HG02852 (cell line): ENCODE data around the gene WBP2NL.

Experiments used
- ATAC-seq: cut with Tn5 transposase; IDR thresholded peaks from one replicate; pipeline ENCODE4 v1.9.1; 2021; ENCODE audit warnings: mild to moderate bottlenecking, moderate library complexity; ENCODE audit not compliant: unreplicated experiment

Gene WBP2NL

DNA sequence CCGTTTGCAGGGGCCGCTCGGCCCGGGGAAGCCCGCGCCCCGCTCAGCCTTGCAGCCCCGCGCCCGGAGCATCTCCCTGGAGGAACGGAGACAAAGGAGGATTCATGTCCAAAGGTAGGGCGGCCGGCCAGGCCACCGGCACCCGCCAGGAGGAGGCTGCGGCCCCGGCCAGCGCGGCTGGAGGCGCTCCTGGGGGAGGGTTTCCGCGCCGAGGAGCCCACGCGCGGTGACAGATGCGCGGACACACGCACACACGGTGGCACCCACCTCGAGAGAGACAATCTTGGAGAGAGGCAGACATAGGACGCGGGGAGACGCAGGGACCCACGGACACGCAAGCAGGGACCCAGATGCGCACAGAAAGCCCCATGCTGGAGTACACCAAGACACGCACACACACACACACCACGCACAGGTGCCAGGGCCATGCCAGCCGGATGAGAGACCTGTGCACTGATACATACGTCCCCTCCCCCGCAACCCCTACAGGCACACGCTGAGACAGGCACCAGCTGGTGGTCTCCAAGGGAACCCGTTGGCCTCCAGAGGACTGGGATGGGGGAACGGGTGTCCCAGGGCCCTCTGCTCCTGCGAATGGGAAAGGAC is 21.5 kb upstream of the WBP2NL start:
- no peak for ATAC-seq

DNA sequence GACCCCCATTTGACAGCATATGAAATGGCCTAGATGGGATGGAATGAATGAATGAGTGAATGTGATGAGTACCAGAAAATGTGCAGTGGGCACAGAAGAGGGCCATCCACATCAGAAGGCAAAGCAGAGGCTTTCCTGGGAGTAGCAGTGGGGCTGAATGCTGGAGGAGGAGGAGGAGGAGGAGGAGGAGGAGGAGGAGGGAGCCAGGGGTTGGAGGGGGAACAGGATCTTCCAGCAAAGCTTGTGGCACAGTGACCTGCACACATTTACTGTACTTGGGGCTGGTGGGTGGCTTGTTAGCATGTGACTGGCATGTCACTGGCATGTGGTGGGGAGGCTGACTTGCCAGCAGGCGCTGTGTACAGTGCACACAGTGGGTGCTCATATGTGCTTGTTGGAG is 19.9 kb upstream of the WBP2NL start:
- ATAC-seq, result no peak

DNA sequence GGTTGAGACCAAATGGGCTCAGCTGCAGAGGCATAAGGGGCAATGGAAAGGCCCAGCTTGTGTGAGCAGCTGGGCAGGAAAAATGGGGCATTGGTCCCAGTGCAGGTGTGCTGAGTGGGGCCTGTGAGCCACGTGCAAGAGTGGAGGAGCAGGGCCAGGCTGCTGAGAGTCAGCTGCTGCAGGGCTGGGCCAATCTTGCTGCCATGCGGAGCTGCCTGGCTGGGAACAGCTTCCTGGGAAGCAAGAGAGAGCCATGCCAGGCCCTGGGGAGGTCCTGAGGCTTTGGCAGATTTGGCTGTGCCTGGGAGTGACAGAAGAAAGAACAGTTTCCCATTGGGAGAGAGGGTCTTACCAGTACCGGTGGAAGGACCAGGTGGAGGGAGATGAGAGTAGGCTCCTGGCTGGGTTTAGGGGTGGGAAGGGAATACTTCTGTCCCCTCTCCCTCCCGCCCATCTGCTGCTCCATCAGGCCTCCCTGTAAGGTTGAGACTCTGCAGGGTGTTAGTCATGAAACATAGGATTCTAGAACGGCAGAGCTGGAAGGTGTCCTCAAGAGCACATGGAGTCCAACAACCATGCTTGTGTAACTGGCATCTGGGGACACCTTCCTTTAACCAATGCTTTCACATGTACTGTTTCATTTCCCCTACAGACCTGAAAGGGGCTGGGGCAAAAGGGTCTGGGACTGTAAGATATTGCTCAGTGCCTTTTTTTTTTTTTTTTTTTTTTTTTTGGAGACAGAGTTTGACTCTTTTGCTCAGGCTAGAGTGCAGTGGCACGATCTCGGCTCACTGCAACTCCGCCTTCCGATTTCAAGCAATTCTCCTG is 19.0 kb upstream of the WBP2NL start:
- no peak for ATAC-seq

DNA sequence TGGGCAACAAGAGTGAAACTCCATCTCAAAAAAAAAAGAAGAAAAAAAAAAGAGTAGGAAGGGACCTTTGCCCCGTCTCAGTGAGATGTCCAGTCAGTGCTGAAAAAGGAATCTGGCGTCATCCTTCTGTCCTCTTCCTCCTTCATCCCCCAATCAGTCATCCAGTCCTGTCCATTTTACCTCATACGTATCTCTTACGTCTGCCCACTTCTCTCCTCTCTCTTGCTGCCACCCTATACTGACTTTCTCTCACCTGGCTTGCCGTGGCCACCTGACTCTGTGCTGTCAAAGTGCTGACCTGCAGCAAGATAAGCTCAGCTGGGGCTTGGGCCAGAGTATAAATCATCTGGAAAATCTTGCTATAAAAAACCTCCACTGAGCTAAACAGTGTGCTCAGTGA is 15.7 kb upstream of the WBP2NL start:
- no peak for ATAC-seq

DNA sequence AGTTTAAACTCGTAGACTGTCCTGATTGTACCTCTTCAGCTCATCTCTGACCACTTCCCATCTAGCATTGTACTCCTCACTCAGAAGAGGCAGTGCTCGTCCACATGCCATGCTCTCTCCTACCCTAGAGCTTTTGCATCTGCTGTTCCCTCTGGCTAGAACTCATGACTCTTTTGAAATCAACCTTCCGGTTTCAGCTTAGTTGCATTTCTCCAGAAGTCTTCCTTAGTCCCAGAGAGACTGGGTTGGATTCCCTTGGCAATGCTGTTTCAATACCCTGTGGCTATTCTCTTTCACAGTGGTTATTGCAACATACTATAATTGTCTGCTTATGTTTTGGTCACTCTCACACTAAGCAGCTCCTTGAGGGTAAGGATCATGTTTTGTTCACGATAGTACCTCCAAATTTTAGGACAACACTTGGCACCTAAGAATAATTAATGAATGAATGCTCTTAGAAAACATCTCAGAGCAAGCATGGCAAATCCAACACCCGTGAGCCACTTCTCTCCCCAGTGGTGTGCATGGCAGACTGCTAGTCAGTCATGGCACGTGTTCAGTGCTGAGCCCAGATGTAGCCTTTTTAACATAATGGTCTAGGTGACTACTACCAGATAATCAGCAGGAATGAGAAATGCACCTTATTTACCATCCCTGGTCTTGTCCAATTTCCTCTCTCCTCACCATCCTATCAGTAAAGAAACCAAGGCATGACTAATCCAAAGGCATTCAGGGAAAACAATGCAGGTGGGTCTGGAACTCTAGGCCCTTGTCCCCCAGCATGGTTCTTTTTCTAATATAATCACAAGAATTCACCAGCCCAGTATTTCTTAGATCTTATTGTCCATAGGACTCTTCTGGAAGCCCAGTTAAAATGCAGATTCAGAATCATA is 14.8 kb upstream of the WBP2NL start:
- no peak for ATAC-seq

DNA sequence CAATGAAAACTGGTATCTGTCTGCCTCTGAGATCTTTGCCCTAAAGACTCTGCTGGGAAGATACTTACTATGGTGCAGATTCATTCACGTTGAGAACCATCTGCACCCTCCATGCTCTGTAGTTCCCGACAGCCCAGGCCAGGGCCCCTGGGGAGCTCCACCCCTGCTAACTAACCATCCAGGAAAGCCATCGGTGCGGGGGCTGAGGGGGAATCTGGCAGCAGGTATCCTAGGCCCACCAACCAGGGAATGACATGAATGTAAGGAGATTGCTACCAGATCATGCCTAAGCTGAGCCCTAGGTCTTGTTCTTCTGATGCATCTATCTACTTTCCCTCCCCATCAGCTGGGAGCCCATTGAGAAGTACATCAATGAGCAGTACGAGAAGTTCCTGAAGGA is 11.3 kb upstream of the WBP2NL start:
- no peak for ATAC-seq

DNA sequence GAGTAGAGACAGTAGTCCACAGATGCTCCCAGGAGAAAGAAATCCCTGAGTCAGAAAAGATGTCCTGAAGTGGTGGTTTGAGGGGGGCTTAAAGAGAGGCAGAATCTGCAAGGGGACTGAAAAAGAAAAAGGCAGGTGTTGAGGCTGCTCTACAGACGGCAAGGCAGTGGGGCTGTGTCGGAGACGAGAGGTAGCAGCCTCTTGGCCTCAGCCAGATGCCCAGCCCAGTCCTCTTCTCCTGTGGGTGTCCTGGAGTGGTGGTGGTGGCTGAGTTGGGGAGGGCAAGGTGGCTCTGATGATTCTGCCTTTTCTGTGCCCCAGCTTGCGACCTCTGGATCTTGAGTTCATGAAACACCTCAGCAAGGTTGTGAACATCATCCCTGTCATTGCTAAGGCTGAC is 9.3 kb upstream of the WBP2NL start:
- no peak for ATAC-seq

DNA sequence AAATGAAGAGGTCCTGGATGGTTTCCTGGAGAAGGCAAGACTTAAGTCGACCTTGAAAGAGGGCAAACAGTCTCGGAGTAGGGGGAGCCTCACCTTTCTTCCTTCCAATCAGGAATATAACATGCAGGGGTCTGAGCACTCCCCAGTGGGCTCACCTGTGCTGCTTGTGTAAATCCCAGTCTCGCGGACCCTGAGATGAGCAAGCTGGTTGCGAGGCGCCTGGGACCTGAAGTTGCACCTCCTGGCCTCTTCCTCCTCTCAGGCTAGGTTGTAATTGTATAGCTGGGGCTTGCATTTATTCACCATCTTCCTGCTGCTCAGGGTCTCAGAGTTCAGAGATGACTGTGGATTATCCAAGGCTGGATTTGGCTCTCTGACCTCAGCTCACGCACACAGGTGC is 7.5 kb upstream of the WBP2NL start:
- no peak for ATAC-seq

DNA sequence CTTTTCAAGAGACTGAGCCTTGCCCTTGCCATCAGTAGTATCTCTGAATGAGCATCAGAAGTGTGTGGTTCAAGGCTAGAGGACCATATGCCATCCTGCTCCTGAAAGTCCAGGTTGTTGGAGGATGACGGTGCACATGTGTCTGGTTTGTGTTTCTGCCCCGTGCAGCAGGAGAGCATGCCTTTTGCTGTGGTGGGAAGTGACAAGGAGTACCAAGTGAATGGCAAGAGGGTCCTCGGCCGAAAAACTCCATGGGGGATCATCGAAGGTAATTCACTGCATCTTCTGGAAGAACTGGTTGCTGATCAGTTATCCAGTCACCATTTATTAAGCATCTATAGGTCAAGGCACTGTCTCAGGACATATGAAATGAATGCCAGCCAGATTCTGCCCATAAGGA is 6.1 kb upstream of the WBP2NL start:
- ATAC-seq, result no peak

DNA sequence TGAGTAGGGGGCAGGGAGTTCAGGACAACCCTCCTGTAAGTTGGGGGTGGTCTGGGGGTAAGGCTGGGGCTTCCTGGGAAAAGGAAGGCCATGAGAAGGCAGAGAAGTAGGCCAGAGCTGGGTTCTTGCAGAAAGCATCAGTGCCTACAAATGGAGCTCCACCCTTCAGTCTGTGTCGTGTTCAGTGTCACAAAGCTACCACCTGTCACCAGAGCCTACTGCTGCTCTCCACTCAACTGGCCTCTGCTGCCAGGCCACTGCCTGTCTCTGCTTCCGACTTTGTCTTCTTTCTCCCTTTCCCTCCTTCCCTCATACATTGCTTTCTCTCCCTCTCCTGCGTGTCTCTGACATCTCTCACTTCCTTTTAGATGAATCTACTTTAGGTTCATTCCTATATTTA is 3.4 kb upstream of the WBP2NL start:
- ATAC-seq, result no peak

DNA sequence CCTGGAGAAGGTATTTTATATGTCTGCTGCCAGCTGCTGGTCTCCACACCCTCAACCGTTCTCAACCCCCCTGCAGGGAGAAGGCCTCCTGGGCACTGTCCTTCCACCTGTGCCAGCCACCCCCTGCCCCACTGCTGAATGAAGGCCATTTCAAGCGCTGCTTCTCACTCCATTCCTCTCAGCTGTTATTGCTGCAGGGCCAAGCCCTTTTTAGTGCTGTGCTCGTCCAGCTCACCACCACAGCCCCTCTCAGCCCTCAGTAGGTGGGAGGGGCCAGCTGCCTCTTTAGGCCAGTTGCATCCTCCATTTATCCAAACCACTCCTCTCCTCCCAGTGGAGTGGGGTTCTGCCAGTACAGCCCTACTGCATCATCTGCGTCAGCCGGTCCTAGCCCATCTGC is 1.8 kb upstream of the WBP2NL start:
- ATAC-seq, result no peak

DNA sequence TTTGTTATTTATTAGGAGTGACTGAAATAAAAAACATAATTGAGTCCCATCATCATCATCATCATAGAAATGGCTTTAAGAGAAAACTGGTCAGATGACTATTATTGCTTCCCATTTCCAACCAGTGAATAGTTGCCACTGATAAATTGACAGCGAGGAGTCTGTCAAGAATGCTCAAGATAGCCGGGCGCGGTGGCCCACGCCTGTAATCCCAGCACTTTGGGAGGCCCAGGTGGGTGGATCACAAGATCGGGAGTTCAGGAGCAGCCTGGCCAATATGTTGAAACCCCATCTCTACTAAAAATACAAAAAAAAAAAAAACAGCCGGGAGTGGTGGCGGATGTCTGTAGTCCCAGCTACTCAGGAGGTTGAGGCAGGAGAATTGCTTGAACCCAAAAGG is 1.9 kb downstream of the WBP2NL start:
- no peak for ATAC-seq

DNA sequence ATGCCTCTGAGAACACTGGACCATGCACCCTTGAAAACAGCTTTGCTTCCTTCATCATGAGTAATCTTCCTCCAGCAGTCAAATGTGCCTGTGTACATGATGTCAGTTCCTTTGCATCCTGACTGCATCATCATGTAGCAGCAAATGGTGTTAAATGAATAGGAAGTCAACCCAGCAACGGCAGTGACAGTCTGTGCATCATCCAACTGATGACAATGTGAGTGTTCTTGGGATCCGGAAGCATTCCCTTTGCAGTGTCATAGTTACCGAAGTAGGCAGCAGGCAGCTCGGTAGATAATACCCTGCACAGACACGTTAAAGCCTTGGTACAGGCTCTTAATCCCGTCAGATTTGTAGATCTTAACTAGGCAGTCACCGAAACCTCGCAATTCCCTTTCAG is 2.5 kb downstream of the WBP2NL start:
- no peak for ATAC-seq

DNA sequence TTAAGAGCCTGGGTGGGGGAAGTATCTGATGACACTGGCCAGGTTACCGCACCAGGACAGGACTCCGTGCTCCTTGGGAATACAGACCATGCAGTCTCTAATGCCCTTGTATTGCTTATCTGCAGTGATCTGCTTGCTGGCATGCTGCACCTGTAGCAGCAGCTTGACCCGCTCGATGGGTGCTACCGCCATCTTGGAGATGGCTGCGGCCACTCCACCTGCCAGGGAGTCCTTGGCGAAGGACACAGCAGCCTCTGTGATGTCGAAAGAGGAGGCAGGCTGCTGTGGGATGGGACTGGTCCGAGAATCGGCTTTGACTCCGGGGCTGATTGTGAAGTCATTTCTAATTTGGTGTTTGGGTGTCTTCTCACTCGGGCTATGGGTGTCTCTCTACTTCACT is 3.1 kb downstream of the WBP2NL start:
- ATAC-seq, result no peak

DNA sequence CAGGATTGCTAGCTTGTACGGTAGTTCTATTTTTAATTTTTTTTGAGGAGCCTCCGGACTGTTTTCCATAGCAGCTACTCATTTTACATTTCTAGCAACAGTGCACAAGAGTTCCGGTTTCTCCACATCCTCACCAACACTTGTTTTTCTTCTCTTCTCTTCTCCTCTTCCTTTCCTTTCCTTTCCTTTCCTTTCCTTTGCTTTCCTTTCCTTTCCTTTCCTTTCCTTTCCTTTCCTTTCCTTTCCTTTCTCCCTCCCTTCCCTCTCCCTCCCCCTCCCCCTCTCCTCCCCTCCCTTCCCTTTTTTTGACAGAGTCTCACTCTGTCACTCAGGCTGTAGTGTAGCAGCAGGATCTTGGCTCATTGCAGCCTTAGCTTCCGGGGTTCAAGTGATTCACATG is 9.3 kb downstream of the WBP2NL start:
- ATAC-seq, result no peak

DNA sequence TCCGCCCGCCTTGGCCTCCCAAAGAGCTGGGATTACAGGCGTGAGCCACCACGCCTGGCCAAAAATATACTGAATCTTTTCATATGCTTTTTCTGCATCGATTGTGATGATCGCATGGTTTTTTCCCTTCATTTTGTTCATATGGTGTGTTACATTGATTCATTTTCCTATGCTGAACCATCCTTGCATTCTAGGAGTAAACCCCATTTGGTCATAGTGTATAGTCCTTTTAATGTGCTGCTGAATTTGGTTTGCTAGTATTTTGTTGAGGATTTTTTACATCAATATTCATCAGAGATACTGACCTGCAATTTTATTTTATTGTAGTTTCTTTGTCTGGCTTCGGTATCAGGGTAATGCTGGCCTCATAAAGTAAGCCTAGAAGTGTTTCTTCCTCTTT is 12.2 kb downstream of the WBP2NL start:
- no peak for ATAC-seq

DNA sequence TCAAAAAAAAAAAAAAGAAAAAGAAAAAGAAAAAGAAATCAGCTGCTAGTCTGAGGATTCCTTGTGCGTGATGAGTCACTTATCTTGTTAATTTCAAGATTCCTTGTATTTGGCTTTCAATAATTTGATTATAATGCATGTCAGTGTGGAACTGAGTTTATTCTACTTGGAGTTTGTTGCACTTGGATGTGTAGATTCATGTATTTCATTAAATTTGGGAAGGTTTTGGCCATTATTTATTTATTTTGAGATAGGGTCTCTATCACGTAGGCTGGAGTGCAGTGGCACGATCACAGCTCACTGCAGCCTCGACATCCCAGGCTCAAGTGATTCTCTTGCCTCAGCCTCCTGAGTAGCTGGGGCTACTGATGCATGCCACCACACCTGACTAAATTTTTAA is 14.8 kb downstream of the WBP2NL start:
- no peak for ATAC-seq

DNA sequence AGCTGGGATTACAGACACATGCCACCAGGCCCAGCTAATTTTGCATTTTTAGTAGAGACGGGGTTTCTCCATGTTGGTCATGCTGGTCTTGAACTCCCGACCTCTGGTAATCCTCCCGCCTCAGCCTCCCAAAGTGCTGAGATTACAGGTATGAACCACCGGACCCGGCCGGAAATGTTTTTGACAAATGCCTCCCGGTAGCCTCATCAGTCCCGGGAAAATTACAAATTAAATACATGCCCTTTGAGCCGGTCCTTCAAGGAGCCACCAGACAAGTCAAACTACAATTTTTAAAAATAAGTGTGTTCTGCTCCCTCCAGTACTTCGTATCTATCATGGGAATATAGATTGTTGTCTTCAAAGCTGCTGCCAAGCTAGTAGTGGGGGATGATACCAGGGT is 17.5 kb downstream of the WBP2NL start:
- no peak for ATAC-seq

DNA sequence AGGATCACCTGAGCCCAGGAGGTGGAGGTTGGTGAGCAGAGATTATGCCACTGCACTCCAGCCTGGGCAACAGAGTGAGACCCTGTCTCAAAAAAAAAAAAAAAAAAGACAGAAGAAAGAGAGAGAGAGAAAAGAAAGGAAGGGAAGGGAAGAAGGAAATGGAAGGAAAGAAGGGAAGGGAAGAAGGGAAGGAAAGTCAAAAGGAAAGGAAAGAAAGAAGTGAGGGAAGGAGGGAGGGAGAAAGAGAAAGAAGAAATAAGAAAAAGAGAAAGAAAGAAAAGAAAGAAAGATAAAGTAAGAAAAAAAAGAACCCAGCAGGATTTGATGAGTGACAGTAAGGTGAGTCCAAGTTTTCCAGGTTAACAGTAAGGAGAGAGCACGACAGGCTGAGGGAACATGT is 19.6 kb downstream of the WBP2NL start:
- no peak for ATAC-seq

DNA sequence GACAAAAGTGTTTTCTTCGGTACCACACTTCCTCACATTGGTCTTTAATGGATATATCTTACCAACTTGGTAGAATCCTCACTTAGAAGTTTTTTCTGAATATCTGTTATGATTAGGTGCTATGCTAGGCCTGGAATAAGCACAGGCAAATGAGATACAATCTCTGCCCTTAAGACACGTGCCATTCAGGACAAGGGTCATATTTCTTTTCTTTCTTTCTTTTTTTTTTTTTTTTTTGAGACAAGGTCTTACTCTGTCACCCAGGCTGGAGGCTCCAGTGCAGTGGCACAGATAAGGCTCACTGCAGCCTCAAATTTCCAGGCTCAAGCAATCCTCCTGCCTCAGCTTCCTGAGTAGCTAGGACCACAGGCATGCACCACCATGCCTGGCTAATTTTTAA is 23.0 kb downstream of the WBP2NL start:
- ATAC-seq, result no peak

DNA sequence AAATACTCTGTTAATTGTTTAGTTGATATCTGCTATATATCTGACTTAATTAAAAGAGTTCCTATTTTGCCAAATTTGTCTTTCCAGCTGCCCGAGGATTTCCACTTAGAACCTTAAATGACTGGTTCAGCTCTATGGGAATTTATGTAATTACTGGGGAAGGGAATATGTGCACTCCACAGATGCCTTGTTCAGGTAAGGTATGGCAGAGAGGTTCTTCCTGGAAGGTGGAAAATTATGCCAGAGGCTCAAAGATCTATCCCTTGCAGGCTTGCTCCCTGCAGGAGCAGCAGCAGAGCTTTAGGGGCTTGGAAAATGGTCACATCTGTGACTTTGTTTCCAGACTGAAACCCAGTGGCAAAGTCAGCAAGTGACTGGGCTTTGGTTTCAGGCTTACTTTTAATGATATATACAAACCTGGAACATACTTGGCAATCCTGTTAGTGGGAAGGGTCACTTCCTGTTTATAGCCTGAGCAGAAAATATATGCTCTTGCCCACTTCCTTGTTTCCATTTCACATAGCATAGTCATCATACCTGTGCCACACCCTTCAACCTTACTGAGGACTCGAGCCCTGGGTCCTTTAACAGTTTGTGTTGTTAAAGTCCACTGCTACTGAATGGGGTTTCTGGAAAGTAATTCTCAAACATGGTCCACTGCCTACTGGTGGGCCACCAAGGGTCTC is 23.7 kb downstream of the WBP2NL start:
- no peak for ATAC-seq
